Psoas muscle (tissue), 8 donors: ENCODE measurements around the gene MED13L. TPM values are rescaled to one million over a fixed set of nuclear protein-coding genes. Genes with fewer than 3 reads are reported as not detected.
A peak's percentile ranks its signal among the peaks of the same experiment; 100 is the strongest.

Experiments used
- ATAC-seq, 4 donors: fragments of 200-7000 bp; cut with Tn5 transposase; one replicate each; pipeline ENCODE4 v1.9.1; 2020; ENCODE audit warnings: moderate library complexity in 3 of 4, mild to moderate bottlenecking in 2 of 4
- DNase-seq, 2 donors: peaks; one replicate each; pipeline ENCODE4 v3.0.0-alpha.2; 2020
- H3K27ac ChIP-seq: fragments of 200-600 bp; one replicate; pipeline ENCODE4 v1.8.0; 2022
- H3K27me3 ChIP-seq, 3 donors: fragments of 200-600 bp in 1 of 3; one replicate each; pipeline versions ENCODE4 v1.6.1 to v1.8.0; 2013 to 2022; ENCODE audit warnings: low read length in 2 of 3, mild to moderate bottlenecking in 2 of 3, moderate library complexity in 1 of 3; ENCODE audit not compliant: insufficient read depth in 3 of 3
- H3K36me3 ChIP-seq, 2 donors: fragments of 200-600 bp in 1 of 2; one replicate each; pipeline versions ENCODE4 v1.6.1 to v1.8.0; 2013 to 2022; ENCODE audit warnings: low read depth in 1 of 2, mild to moderate bottlenecking in 1 of 2, moderate library complexity in 1 of 2; ENCODE audit not compliant: insufficient read depth in 1 of 2
- H3K4me1 ChIP-seq: fragments of 200-600 bp; one replicate; pipeline ENCODE4 v1.8.0; 2022
- H3K4me3 ChIP-seq: fragments of 200-600 bp; one replicate; pipeline ENCODE4 v1.8.0; 2022; ENCODE audit warnings: mild to moderate bottlenecking
- H3K9me3 ChIP-seq: fragments of 200-600 bp; one replicate; pipeline ENCODE4 v1.8.0; 2022
- CTCF ChIP-seq: fragments of 200-600 bp; IDR thresholded peaks from one replicate; pipeline ENCODE4 v1.8.0; 2022; ENCODE audit warnings: antibody characterized with exemption
- WGBS, 3 donors: extraction: QIAGEN DNeasy Blood & Tissue Kit; methylation state at CpG; one replicate each; pipeline versions ENCODE4 v1.1.6 to v1.1.7; 2013; 5-methylcytosine and 5-hydroxymethylcytosine counted together
- intact Hi-C, 2 donors: fragments of 100-400 bp; cut with DNase I; formaldehyde crosslinking; loops; one replicate each; pipeline versions ENCODE4 v1.11.0 to v1.14.2; 2022
- polyA plus RNA-seq, 3 donors: library from polyadenylated mRNA; stranded (reverse); fragments of 200-250 nt; gene quantifications; one replicate each; pipeline ENCODE4 v1.2.3, GENCODE V29; 2013
- total RNA-seq, 4 donors: library from RNA; stranded (reverse); fragmentation: NEBNext Ultra II Directional in 2 of 4; extraction: Animal tissue kit (Norgen Biotek cat#: 25700) in 2 of 4; gene quantifications; one replicate each; pipeline versions ENCODE4 v1.2.1 to v1.2.4, GENCODE V29; 2021 to 2023
- donor health status: healthy with polysubstance abuse.
- donor health status: DM: no; HTN: no; CAD: no; lungs with moderate emphysema.
- donor health status: Bipolar disorder and iron deficiency.
- donor health status: healthy.
- donor health status: DM: yes; HTN: yes; CAD: no.
- donor health status: DM: no; HTN: no; CAD: no.
- donor health status: DM: no; HTN: no; CAD: no.
- donor health status: DM: yes; HTN: yes; CAD: no.

The MED13L gene
- total and polyA plus RNA-seq, 7 donors = 8.9 to 90.5 (median 72.5) TPM

GRCh38 chr12:116160883-116161458 lies 116.5 kb downstream of the MED13L start:
- Histone ChIP-seq H3K27me3 (no peaks in the 10 kb centered on the region), H3K9me3 (no peaks in the 10 kb centered on the region), H3K27ac (peak overlapping the region; percentile 3), H3K4me3 (no peak overlapping the region), H3K4me1 (peaks cover 89% of the 10 kb centered on the region), H3K36me3 (no peaks in the 10 kb centered on the region)
- DNase-seq (no peak), ATAC-seq (no peak)
- 68 to 82% (median 71%) methylated on average over 7 of the region's 7 CpGs for WGBS, 3 donors
- intact Hi-C loops = no loop called here
- TF ChIP-seq CTCF = no peak

- intact Hi-C loops = no loop called here
- Histone ChIP-seq H3K27me3 (no peaks in the 10 kb centered on the region), H3K4me1 (peaks cover 84% of the 10 kb centered on the region), H3K27ac (peak overlapping the region; percentile 3), H3K36me3 (no peaks in the 10 kb centered on the region), H3K4me3 (no peak overlapping the region), H3K9me3 (no peaks in the 10 kb centered on the region)
- DNase-seq (no peak), ATAC-seq (peak; percentile 41 to 80 (median 74))
- 28 to 48% (median 31%) methylated on average over 2 of the region's 2 CpGs for WGBS, 3 donors
- no peak for TF ChIP-seq CTCF
Measured at GRCh38 chr12:116160231-116160630, 117.3 kb downstream of the MED13L start.

GRCh38 chr12:116159593-116160200 lies 117.8 kb downstream of the MED13L start:
- Histone ChIP-seq H3K36me3 (no peaks in the 10 kb centered on the region), H3K27me3 (no peaks in the 10 kb centered on the region), H3K9me3 (no peaks in the 10 kb centered on the region), H3K4me3 (no peak overlapping the region), H3K4me1 (peaks cover 86% of the 10 kb centered on the region), H3K27ac (no peak overlapping the region)
- TF ChIP-seq CTCF = no peak
- 90 to 98% (median 95%) methylated on average over 2 of the region's 2 CpGs for WGBS, 3 donors
- DNase-seq (no peak), ATAC-seq (no peak)
- intact Hi-C loops = no loop called here

- TF ChIP-seq CTCF = no peak
- no peak overlapping the region for H3K27ac ChIP-seq
- 9 to 14% (median 9%) methylated on average over 1 of the region's 1 CpG for WGBS, 3 donors
- no peaks in the 10 kb centered on the region for H3K9me3 ChIP-seq
- intact Hi-C loops = no loop called here
- H3K27me3 ChIP-seq = no peaks in the 10 kb centered on the region
- no peaks in the 10 kb centered on the region for H3K36me3 ChIP-seq
- DNase-seq (no peak), ATAC-seq (no peak)
- H3K4me1 ChIP-seq = peaks cover 86% of the 10 kb centered on the region
- H3K4me3 ChIP-seq = no peak overlapping the region
Measured at GRCh38 chr12:116159175-116159574, 118.3 kb downstream of the MED13L start.

GRCh38 chr12:116157845-116158267 lies 119.6 kb downstream of the MED13L start:
- 49 to 61% (median 55%) methylated on average over 5 of the region's 5 CpGs for WGBS, 3 donors
- intact Hi-C loops = no loop called here
- no peaks in the 10 kb centered on the region for H3K9me3 ChIP-seq
- no peak overlapping the region for H3K27ac ChIP-seq
- H3K4me3 ChIP-seq = no peak overlapping the region
- no peaks in the 10 kb centered on the region for H3K36me3 ChIP-seq
- H3K27me3 ChIP-seq = no peaks in the 10 kb centered on the region
- ATAC-seq (no peak), DNase-seq (no peak)
- peaks cover 87% of the 10 kb centered on the region for H3K4me1 ChIP-seq
- no peak for TF ChIP-seq CTCF
